Activated naive CD8-positive, alpha-beta T cell treated with anti-CD3 and anti-CD28 coated beads for 36 hours (primary cell): ENCODE results near the gene HERPUD2. TPM values are rescaled to one million over a fixed set of nuclear protein-coding genes. Genes with fewer than 3 reads are reported as not detected.

Source experiments
- DNase-seq: peaks from one replicate; pipeline ENCODE4 v3.0.0; 2021
- H3K27ac Mint-ChIP-seq: one replicate; pipeline ENCODE4 v1.8.0; 2022; ENCODE audit warnings: mild to moderate bottlenecking, moderate library complexity, mixed read lengths
- H3K27me3 Mint-ChIP-seq: one replicate; pipeline ENCODE4 v1.8.0; 2022; ENCODE audit warnings: mild to moderate bottlenecking, mixed read lengths
- H3K36me3 Mint-ChIP-seq: one replicate; pipeline ENCODE4 v1.8.0; 2021; ENCODE audit warnings: mild to moderate bottlenecking, mixed read lengths
- H3K4me1 Mint-ChIP-seq: one replicate; pipeline ENCODE4 v1.8.0; 2021; ENCODE audit warnings: mixed read lengths
- H3K4me3 Mint-ChIP-seq: one replicate; pipeline ENCODE4 v1.8.0; 2022; ENCODE audit warnings: mild to moderate bottlenecking, moderate library complexity, mixed read lengths
- H3K9me3 Mint-ChIP-seq: one replicate; pipeline ENCODE4 v1.8.0; 2022; ENCODE audit warnings: mixed read lengths
- total RNA-seq, 2 experiments: library from RNA; stranded (reverse); gene quantifications; one replicate each; pipeline ENCODE4 v1.2.3, GENCODE V29; 2021

Gene HERPUD2
- total RNA-seq, 2 experiments from 2014 or later = 19.1 to 21.3 TPM

GRCh38 chr7:35720849-35721248 lies 25.9 kb upstream of the HERPUD2 start:
- Mint-ChIP-seq H3K27ac (no peak overlapping the region), H3K4me1 (peaks cover 33% of the 10 kb centered on the region), H3K36me3 (peaks cover 7% of the 10 kb centered on the region), H3K27me3 (no peaks in the 10 kb centered on the region), H3K9me3 (peaks cover 5% of the 10 kb centered on the region), H3K4me3 (no peak overlapping the region)
- DNase-seq = no peak

GRCh38 chr7:35720032-35720431 lies 25.1 kb upstream of the HERPUD2 start:
- no peak overlapping the region for H3K4me3 Mint-ChIP-seq
- peaks cover 5% of the 10 kb centered on the region for H3K9me3 Mint-ChIP-seq
- no peak overlapping the region for H3K27ac Mint-ChIP-seq
- H3K27me3 Mint-ChIP-seq = no peaks in the 10 kb centered on the region
- peaks cover 5% of the 10 kb centered on the region for H3K36me3 Mint-ChIP-seq
- H3K4me1 Mint-ChIP-seq = peaks cover 29% of the 10 kb centered on the region
- no peak for DNase-seq

- Mint-ChIP-seq H3K4me3 (no peak overlapping the region), H3K4me1 (peaks cover 15% of the 10 kb centered on the region), H3K36me3 (peaks cover 3% of the 10 kb centered on the region), H3K27ac (no peak overlapping the region), H3K9me3 (peaks cover 2% of the 10 kb centered on the region), H3K27me3 (no peaks in the 10 kb centered on the region)
- DNase-seq = no peak
Measured at GRCh38 chr7:35718047-35718446, 23.1 kb upstream of the HERPUD2 start.

- Mint-ChIP-seq H3K4me3 (no peak overlapping the region), H3K27ac (no peak overlapping the region), H3K36me3 (no peaks in the 10 kb centered on the region), H3K27me3 (no peaks in the 10 kb centered on the region), H3K4me1 (peaks cover 9% of the 10 kb centered on the region), H3K9me3 (no peaks in the 10 kb centered on the region)
- DNase-seq = no peak
Measured at GRCh38 chr7:35717516-35717915, 22.6 kb upstream of the HERPUD2 start.

GRCh38 chr7:35717013-35717412 lies 22.1 kb upstream of the HERPUD2 start:
- Mint-ChIP-seq H3K27ac (no peak overlapping the region), H3K9me3 (no peaks in the 10 kb centered on the region)

GRCh38 chr7:35716038-35716803 lies 21.3 kb upstream of the HERPUD2 start:
- no peaks in the 10 kb centered on the region for H3K36me3 Mint-ChIP-seq
- H3K4me3 Mint-ChIP-seq = no peak overlapping the region
- no peaks in the 10 kb centered on the region for H3K27me3 Mint-ChIP-seq
- no peaks in the 10 kb centered on the region for H3K9me3 Mint-ChIP-seq
- DNase-seq = no peak
- no peak overlapping the region for H3K27ac Mint-ChIP-seq
- H3K4me1 Mint-ChIP-seq = peaks cover 1% of the 10 kb centered on the region

More at GRCh38 chr7:35717013-35717412, 22.1 kb upstream of the HERPUD2 start:
- DNase-seq = no peak
- Mint-ChIP-seq H3K36me3 (no peaks in the 10 kb centered on the region), H3K4me3 (no peak overlapping the region), H3K4me1 (peaks cover 4% of the 10 kb centered on the region), H3K27me3 (no peaks in the 10 kb centered on the region)

- H3K9me3 Mint-ChIP-seq = no peaks in the 10 kb centered on the region
- H3K27me3 Mint-ChIP-seq = no peaks in the 10 kb centered on the region
- H3K27ac Mint-ChIP-seq = no peak overlapping the region
- H3K36me3 Mint-ChIP-seq = no peaks in the 10 kb centered on the region
- DNase-seq = no peak
- no peak overlapping the region for H3K4me3 Mint-ChIP-seq
- H3K4me1 Mint-ChIP-seq = peaks cover 7% of the 10 kb centered on the region
Measured at GRCh38 chr7:35714862-35715261, 19.9 kb upstream of the HERPUD2 start.

GRCh38 chr7:35714407-35714806 lies 19.5 kb upstream of the HERPUD2 start:
- no peaks in the 10 kb centered on the region for H3K9me3 Mint-ChIP-seq
- no peak overlapping the region for H3K4me3 Mint-ChIP-seq
- H3K4me1 Mint-ChIP-seq = peaks cover 11% of the 10 kb centered on the region
- no peak overlapping the region for H3K27ac Mint-ChIP-seq
- no peaks in the 10 kb centered on the region for H3K36me3 Mint-ChIP-seq
- no peaks in the 10 kb centered on the region for H3K27me3 Mint-ChIP-seq
- no peak for DNase-seq

- Mint-ChIP-seq H3K4me3 (no peak overlapping the region), H3K9me3 (no peaks in the 10 kb centered on the region), H3K4me1 (peaks cover 17% of the 10 kb centered on the region), H3K27me3 (no peaks in the 10 kb centered on the region), H3K36me3 (no peaks in the 10 kb centered on the region), H3K27ac (no peak overlapping the region)
- no peak for DNase-seq
Measured at GRCh38 chr7:35712563-35713226, 17.8 kb upstream of the HERPUD2 start.

- no peak for DNase-seq
- H3K4me1 Mint-ChIP-seq = peaks cover 20% of the 10 kb centered on the region
- no peak overlapping the region for H3K4me3 Mint-ChIP-seq
- no peaks in the 10 kb centered on the region for H3K27me3 Mint-ChIP-seq
- H3K27ac Mint-ChIP-seq = no peak overlapping the region
- H3K9me3 Mint-ChIP-seq = no peaks in the 10 kb centered on the region
- H3K36me3 Mint-ChIP-seq = no peaks in the 10 kb centered on the region
Measured at GRCh38 chr7:35707422-35707821, 12.5 kb upstream of the HERPUD2 start.

GRCh38 chr7:35705932-35706461 lies 11.1 kb upstream of the HERPUD2 start:
- peaks cover 26% of the 10 kb centered on the region for H3K4me1 Mint-ChIP-seq
- no peaks in the 10 kb centered on the region for H3K36me3 Mint-ChIP-seq
- no peaks in the 10 kb centered on the region for H3K9me3 Mint-ChIP-seq
- no peak overlapping the region for H3K4me3 Mint-ChIP-seq
- no peak overlapping the region for H3K27ac Mint-ChIP-seq
- no peak for DNase-seq
- no peaks in the 10 kb centered on the region for H3K27me3 Mint-ChIP-seq

GRCh38 chr7:35704261-35704660 lies 9.3 kb upstream of the HERPUD2 start:
- no peak for DNase-seq
- Mint-ChIP-seq H3K9me3 (no peaks in the 10 kb centered on the region), H3K27me3 (no peaks in the 10 kb centered on the region), H3K27ac (no peak overlapping the region), H3K4me3 (no peak overlapping the region), H3K4me1 (peaks cover 31% of the 10 kb centered on the region), H3K36me3 (no peaks in the 10 kb centered on the region)

- Mint-ChIP-seq H3K27me3 (no peaks in the 10 kb centered on the region), H3K36me3 (no peaks in the 10 kb centered on the region), H3K4me1 (peaks cover 27% of the 10 kb centered on the region), H3K27ac (no peak overlapping the region), H3K9me3 (no peaks in the 10 kb centered on the region), H3K4me3 (no peak overlapping the region)
- DNase-seq = no peak
Measured at GRCh38 chr7:35702541-35702940, 7.6 kb upstream of the HERPUD2 start.

- DNase-seq = no peak
- Mint-ChIP-seq H3K27ac (no peak overlapping the region), H3K27me3 (no peaks in the 10 kb centered on the region)
Measured at GRCh38 chr7:35701287-35701900, 6.5 kb upstream of the HERPUD2 start.

GRCh38 chr7:35700865-35701264 lies 5.9 kb upstream of the HERPUD2 start:
- Mint-ChIP-seq H3K27ac (no peak overlapping the region), H3K27me3 (no peaks in the 10 kb centered on the region), H3K9me3 (no peaks in the 10 kb centered on the region), H3K36me3 (peaks cover 16% of the 10 kb centered on the region), H3K4me1 (peaks cover 40% of the 10 kb centered on the region), H3K4me3 (no peak overlapping the region)
- DNase-seq = no peak

More at GRCh38 chr7:35701287-35701900, 6.5 kb upstream of the HERPUD2 start:
- H3K4me1 Mint-ChIP-seq = peaks cover 37% of the 10 kb centered on the region
- no peak overlapping the region for H3K4me3 Mint-ChIP-seq
- H3K9me3 Mint-ChIP-seq = no peaks in the 10 kb centered on the region
- peaks cover 11% of the 10 kb centered on the region for H3K36me3 Mint-ChIP-seq
